IMR-90 (cell line): Measurements from ENCODE around the gene ARHGEF33. TPM values are rescaled to one million over a fixed set of nuclear protein-coding genes. Genes with fewer than 3 reads are reported as not detected.

ENCODE experiments used
- ATAC-seq: fragments of 200-7000 bp; cut with Tn5 transposase; 2 replicates; pipeline ENCODE4 v1.9.1; 2020; ENCODE audit warnings: low read depth, mild to moderate bottlenecking, moderate library complexity
- BruUV-seq: library from RNA; stranded (reverse); fragments of 400-500 nt; replicated peaks from 2 replicates; lab custom pipeline; 2021; lab: Mats Ljungman, UMichigan
- CTCF ChIA-PET: fragments of 300-600 bp; formaldehyde crosslinking; extraction: SDS; loops from one replicate; lab custom pipeline; 2021; ENCODE audit warnings: antibody characterized with exemption; lab: Yijun Ruan, JAX
- POLR2A ChIA-PET: fragments of 300-600 bp; sonication (Branson Sonifier 250); formaldehyde crosslinking; loops from one replicate; lab custom pipeline; 2022; ENCODE audit warnings: antibody characterized with exemption; ENCODE audit not compliant: unreplicated experiment; lab: Charles Lee
- DNase-seq: peaks from one replicate; pipeline ENCODE4 v3.0.0; 2013
- H2AFZ ChIP-seq: replicated peaks from 2 replicates; pipeline ENCODE3; 2013; ENCODE audit warnings: low read length, mild to moderate bottlenecking; ENCODE audit not compliant: poor library complexity
- H2AK5ac ChIP-seq: 2 replicates; pipeline ENCODE4 v1.6.1; 2013; ENCODE audit warnings: low read depth, low read length, inconsistent platforms
- H2AK9ac ChIP-seq: replicated peaks from 2 replicates; pipeline ENCODE3; 2013; ENCODE audit warnings: mild to moderate bottlenecking, low read depth, low read length, moderate library complexity; ENCODE audit not compliant: poor library complexity
- H2BK120ac ChIP-seq: 2 replicates; pipeline ENCODE4 v1.6.1; 2013; ENCODE audit warnings: low read depth, low read length, inconsistent platforms
- H2BK15ac ChIP-seq: 3 replicates; pipeline ENCODE4 v1.6.1; 2013; ENCODE audit warnings: low read depth, low read length, inconsistent platforms
- H2BK20ac ChIP-seq: 2 replicates; pipeline ENCODE4 v1.6.1; 2013; ENCODE audit warnings: low read depth, mild to moderate bottlenecking, inconsistent platforms, low read length, moderate library complexity
- H2BK5ac ChIP-seq: 2 replicates; pipeline ENCODE4 v1.6.1; 2013; ENCODE audit warnings: mild to moderate bottlenecking, low read depth, low read length, inconsistent platforms; ENCODE audit not compliant: poor library complexity, severe bottlenecking
- H3K14ac ChIP-seq: replicated peaks from 2 replicates; pipeline ENCODE4 v1.6.1; 2013; ENCODE audit warnings: low read depth, low read length, inconsistent platforms
- H3K18ac ChIP-seq: 2 replicates; pipeline ENCODE4 v1.6.1; 2013; ENCODE audit warnings: low read depth, low read length, control low read depth
- H3K23ac ChIP-seq: 2 replicates; pipeline ENCODE4 v1.6.1; 2013; ENCODE audit warnings: low read depth, low read length, inconsistent platforms
- H3K27ac ChIP-seq: 2 replicates; pipeline ENCODE4 v1.5.1; 2013; ENCODE audit warnings: mild to moderate bottlenecking, control low read depth, low read length; ENCODE audit not compliant: insufficient read depth
- H3K27me3 ChIP-seq: 2 replicates; pipeline ENCODE4 v1.6.1; 2013; ENCODE audit warnings: low read length; ENCODE audit not compliant: control insufficient read depth, insufficient read depth
- H3K36me3 ChIP-seq: 2 replicates; pipeline ENCODE4 v1.6.1; 2013; ENCODE audit warnings: low read length, mixed read lengths; ENCODE audit not compliant: control insufficient read depth, insufficient read depth
- H3K4ac ChIP-seq: 2 replicates; pipeline ENCODE4 v1.6.1; 2013; ENCODE audit warnings: low read depth, low read length, inconsistent platforms
- H3K4me1 ChIP-seq: 2 replicates; pipeline ENCODE4 v1.6.1; 2013; ENCODE audit warnings: low read length, mixed read lengths; ENCODE audit not compliant: control insufficient read depth, insufficient read depth
- H3K4me2 ChIP-seq: 2 replicates; pipeline ENCODE4 v1.6.1; 2013; ENCODE audit warnings: low read depth, mild to moderate bottlenecking, control low read depth, low read length, moderate library complexity
- H3K4me3 ChIP-seq: 2 replicates; pipeline ENCODE4 v1.5.1; 2013; ENCODE audit warnings: low read depth, mild to moderate bottlenecking, control low read depth, low read length, moderate library complexity; ENCODE audit not compliant: insufficient read depth
- H3K56ac ChIP-seq: 2 replicates; pipeline ENCODE4 v1.6.1; 2013; ENCODE audit warnings: low read length, inconsistent platforms; ENCODE audit not compliant: insufficient read depth; ENCODE audit errors: extremely low read depth
- H3K79me1 ChIP-seq, 2 experiments: 2 replicates each; pipeline ENCODE4 v1.6.1; 2013; ENCODE audit warnings: low read length in 2 of 2, inconsistent platforms in 1 of 2, low read depth in 1 of 2
- H3K9ac ChIP-seq: 2 replicates; pipeline ENCODE4 v1.6.1; 2013; ENCODE audit warnings: low read depth, low read length, control low read depth
- H3K9me1 ChIP-seq: 2 replicates; pipeline ENCODE4 v1.6.1; 2013; ENCODE audit warnings: low read length, inconsistent platforms; ENCODE audit not compliant: insufficient read depth
- H3K9me3 ChIP-seq: 2 replicates; pipeline ENCODE4 v1.6.1; 2013; ENCODE audit warnings: low read length; ENCODE audit not compliant: control insufficient read depth, insufficient read depth
- H4K20me1 ChIP-seq: 2 replicates; pipeline ENCODE4 v1.6.1; 2013; ENCODE audit warnings: low read length, inconsistent platforms; ENCODE audit not compliant: insufficient read depth
- H4K5ac ChIP-seq: 2 replicates; pipeline ENCODE4 v1.6.1; 2013; ENCODE audit warnings: mild to moderate bottlenecking, low read depth, low read length, control low read depth
- H4K8ac ChIP-seq, 2 experiments: 2 replicates each; pipeline ENCODE4 v1.6.1; 2013; ENCODE audit warnings: low read depth in 2 of 2, low read length in 2 of 2, control low read depth in 1 of 2, inconsistent platforms in 1 of 2
- H4K91ac ChIP-seq: 2 replicates; pipeline ENCODE4 v1.6.1; 2013; ENCODE audit warnings: low read depth, low read length, inconsistent platforms; ENCODE audit not compliant: insufficient read depth
- CEBPB ChIP-seq: IDR thresholded peaks from 2 replicates; pipeline ENCODE4 v1.6.1; 2012; ENCODE audit warnings: low read depth, low read length, improper control_type of control experiment
- CHD1 ChIP-seq: IDR thresholded peaks from 2 replicates; pipeline ENCODE4 v1.6.1; 2012; ENCODE audit warnings: low read depth, low read length, improper control_type of control experiment
- FOS ChIP-seq: fragments of 150-350 bp; IDR thresholded peaks from 2 replicates; pipeline ENCODE4 v1.6.1; 2016; ENCODE audit warnings: low read depth, low read length
- MAZ ChIP-seq: IDR thresholded peaks from 2 replicates; pipeline ENCODE4 v1.6.1; 2012; ENCODE audit warnings: low read depth, mild to moderate bottlenecking, low read length, improper control_type of control experiment, moderate library complexity, borderline replicate concordance
- WGBS, 2 experiments: methylation state at CpG; one replicate each; pipeline versions ENCODE4 v1.1.5 to v1.1.7; 2013; ENCODE audit warnings: missing lambda C conversion rate in 2 of 2; ENCODE audit not compliant: insufficient read length in 1 of 2; ENCODE audit errors: extremely low coverage in 2 of 2; 5-methylcytosine and 5-hydroxymethylcytosine counted together
- dilution Hi-C: fragments of 300-500 bp; cut with HindIII; formaldehyde crosslinking; loops from one replicate; pipeline ENCODE4 v1.14.3; 2018; ENCODE audit warnings: low sequenced_read_pairs; ENCODE audit not compliant: unreplicated experiment
- in situ Hi-C: fragments of 300-500 bp; cut with MboI; formaldehyde crosslinking; loops from 3 replicates; pipeline ENCODE4 v1.14.3; 2019; ENCODE audit warnings: low sequenced_read_pairs, inconsistent platforms, mixed read lengths
- intact Hi-C: fragments of 100-400 bp; cut with micrococcal nuclease; formaldehyde crosslinking; loops from 2 replicates; pipeline ENCODE4 v1.10.0; 2022
- polyA plus RNA-seq, 3 experiments: library from polyadenylated mRNA; depleted of rRNA; stranded (reverse); fragments of >200 nt; gene quantifications; 2 replicates each; pipeline ENCODE4 v1.2.3, GENCODE V29; 2012; ENCODE audit warnings: low replicate concordance in 1 of 3
- total RNA-seq: library from RNA; depleted of rRNA; stranded (reverse); fragments of >200 nt; gene quantifications from 2 replicates; pipeline ENCODE4 v1.2.3, GENCODE V29; 2012

Gene ARHGEF33
- total and polyA plus RNA-seq, 2 of the 4 experiments (the other 2 are of a cell fraction), result 0.18 to 0.21 TPM

DNA sequence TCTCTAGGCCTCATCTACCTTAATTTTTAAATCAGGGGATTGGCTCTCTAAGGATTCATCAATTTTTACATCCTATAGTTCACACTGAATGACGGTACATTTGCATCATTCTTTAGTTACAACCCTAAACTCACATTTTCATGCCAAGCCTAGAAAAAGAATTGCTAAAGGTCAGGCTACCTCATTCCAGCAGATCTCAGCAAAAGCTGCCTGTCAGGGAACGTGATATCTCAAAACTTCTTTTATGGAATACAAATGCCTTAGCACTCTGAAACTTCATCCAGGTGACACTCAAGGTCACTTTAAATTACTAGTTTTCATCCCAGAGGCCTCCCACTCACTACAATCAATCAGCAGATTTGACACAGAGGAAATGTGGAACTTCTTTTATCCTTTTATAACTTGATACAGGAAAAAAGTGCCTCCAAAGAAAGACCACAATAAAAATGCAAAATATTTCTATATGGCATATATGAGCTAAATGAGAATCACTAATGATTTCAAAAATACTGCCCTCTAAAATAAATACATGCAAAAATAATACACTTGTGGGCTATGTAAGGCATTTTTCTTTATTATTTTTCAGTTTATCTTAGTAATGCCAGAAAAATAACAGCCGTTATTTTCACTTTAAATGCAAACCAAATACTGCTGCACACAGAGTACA, 91.5 kb downstream of the ARHGEF33 start:
- Histone ChIP-seq H3K79me1 (no peaks in the 10 kb centered on the region), H3K4me1 (no peaks in the 10 kb centered on the region), H2BK120ac (no peak overlapping the region), H2AK5ac (no peak overlapping the region), H3K9ac (no peak overlapping the region), H3K4me3 (no peak overlapping the region), H3K23ac (no peak overlapping the region), H3K27me3 (no peaks in the 10 kb centered on the region), H3K27ac (no peak overlapping the region), H2AFZ (no peak overlapping the region), H3K9me3 (no peaks in the 10 kb centered on the region), H2AK9ac (no peak overlapping the region), H3K18ac (no peak overlapping the region), H3K36me3 (peaks cover 12% of the 10 kb centered on the region), H2BK5ac (no peak overlapping the region), H4K8ac (no peak overlapping the region), H2BK20ac (no peak overlapping the region), H3K4ac (no peak overlapping the region), H2BK15ac (no peak overlapping the region), H4K20me1 (no peaks in the 10 kb centered on the region), H3K14ac (no peak overlapping the region), H3K56ac (no peak overlapping the region), H4K5ac (no peak overlapping the region), H3K4me2 (no peak overlapping the region), H4K91ac (no peak overlapping the region), H3K9me1 (peaks cover 4% of the 10 kb centered on the region; the same call in 1 of the 2 replicates)
- in situ Hi-C loops, result no loop called here
- no TSS peak for BruUV-seq
- ChIA-PET CTCF (interaction anchor here (0.5 kb wide), 1 partner anchor 13 kb away, joined by 3 read pairs; no protein-coding TSS in a partner anchor), POLR2A (interaction anchor here (0.6 kb wide), 1 partner anchor 34 kb away, joined by 4 read pairs; no protein-coding TSS in a partner anchor)
- intact Hi-C loops, result no loop called here
- ATAC-seq, result no peak
- TF ChIP-seq CEBPB, result no peak
- no peak for TF ChIP-seq MAZ
- TF ChIP-seq CHD1, result no peak
- TF ChIP-seq FOS, result no peak
- no peak for DNase-seq
- WGBS, 2 experiments, result 100% methylated on average over 1 of the region's 3 CpGs; no CpG with 5 or more reads in 1 of the 2 experiments
- dilution Hi-C loops, result no loop called here
